Pulmonary artery endothelial cell (primary cell): ENCODE data around the gene PUM2. TPM values are rescaled to one million over a fixed set of nuclear protein-coding genes. Genes with fewer than 3 reads are reported as not detected.
"Not testable (repeated sequence)": the region's sequence is repeated elsewhere in the genome, so short reads cannot be mapped to it uniquely, and the experiment has no call there.

Source experiments
- DNase-seq: peaks from one replicate; pipeline ENCODE4 v3.0.0-alpha.2; 2011; ENCODE audit warnings: low read depth, low spot score
- total RNA-seq: library from RNA; depleted of rRNA; stranded (reverse); fragments of >200 nt; gene quantifications from 2 replicates; pipeline ENCODE4 v1.2.3, GENCODE V29; 2014

Gene PUM2
- total RNA-seq, 1 donor from 2014 or later = 47.5 TPM

DNA sequence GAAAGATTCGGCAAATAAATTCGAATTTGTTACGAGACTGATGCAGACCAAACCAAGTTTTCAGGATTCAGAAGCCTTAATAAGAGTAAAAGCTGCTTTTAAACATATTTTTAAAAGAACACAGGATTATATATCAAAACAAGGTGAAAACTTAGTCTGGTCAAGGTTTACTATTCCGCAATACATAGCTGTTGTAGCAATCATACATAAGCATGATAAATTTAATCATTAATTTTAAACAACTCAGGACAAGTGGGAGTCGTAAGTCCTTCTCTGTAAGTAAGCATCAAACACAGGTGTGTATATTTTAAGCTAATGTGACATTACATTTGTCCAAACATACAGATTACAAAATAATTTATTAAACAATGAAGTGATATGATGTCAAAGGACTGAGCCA lies 57.7 kb downstream of the PUM2 start:
- DNase-seq = no peak

DNA sequence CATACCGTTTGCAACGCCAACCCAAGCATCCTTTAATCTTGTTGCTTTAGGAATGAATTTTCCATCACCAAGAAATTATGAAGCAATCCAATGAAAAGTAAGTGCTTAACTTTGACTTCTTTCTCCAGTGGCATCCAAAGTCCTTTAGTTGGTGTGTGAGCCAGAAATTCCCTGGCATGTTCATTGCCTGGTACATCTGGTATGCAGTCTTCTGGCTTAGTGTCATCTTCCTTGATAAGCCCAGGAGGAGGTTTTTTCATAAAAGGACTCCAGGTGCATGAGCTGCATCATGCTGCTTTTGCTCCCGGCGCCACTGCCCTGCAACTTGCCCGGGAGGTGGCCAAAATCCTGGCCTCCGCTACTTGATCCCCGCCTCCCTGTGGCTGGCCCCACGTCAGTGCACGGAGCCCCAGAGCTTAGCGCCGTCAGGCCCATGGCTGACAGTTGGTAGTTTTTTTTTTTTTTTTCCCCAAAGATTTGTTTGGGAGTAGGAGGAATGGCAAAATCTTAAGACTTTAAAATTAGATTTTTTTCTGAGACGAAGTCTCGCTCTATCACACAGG lies 58.7 kb downstream of the PUM2 start:
- no peak for DNase-seq

DNA sequence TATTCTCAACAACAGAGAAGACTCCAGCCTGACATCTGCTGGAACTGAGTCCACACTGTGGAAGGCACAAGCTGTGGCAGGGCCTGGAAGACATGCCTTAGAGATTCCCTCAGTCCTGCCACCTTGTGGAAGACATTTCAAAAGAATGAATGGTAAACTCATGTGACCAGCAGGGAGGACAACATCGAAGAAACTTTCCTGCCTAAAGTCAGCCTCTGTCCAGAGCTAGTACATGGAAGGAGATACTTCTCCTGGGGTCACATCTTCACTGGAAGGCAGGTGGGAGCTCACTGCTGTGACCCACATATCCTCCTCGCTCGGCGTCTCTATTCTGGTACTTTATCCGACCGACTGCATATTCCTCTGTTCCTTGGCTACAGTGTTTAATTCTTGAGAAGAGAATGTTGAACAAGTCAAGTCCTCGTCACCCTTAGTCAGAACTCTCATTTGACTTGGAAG lies 59.5 kb downstream of the PUM2 start:
- peak; percentile 44 for DNase-seq

DNA sequence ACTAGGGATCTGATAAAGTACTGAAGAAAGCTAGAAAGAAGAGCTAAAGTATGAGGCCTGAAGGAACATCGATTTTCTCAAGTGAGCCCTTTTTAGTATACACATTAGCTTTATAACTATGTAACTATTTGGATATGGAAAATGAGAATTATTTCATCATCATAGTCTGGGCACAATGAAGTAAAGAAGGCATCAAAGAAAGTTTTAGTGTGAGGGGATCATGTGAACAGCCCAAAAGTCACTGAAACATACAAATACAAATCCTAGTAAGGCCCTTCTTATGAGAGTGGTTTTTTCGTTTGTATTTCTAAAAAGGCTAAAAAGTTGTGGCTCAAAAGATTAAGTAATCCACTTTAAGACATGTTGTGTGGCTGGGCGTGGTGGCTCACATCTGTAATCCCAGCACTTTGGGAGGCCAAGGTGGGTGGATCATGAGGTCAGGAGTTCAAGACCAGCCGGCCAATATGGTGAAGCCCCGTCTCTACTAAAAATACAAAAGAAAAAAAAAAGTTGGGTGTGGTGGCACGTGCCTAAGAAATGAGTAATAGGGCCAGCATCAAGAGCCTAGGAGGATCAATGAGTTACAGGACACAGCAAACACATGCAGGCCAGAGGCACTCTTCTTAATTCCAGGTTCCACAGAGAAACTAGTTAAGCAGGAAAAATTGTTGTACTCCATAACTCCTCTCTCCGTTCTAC lies 61.9 kb downstream of the PUM2 start:
- DNase-seq = no peak

DNA sequence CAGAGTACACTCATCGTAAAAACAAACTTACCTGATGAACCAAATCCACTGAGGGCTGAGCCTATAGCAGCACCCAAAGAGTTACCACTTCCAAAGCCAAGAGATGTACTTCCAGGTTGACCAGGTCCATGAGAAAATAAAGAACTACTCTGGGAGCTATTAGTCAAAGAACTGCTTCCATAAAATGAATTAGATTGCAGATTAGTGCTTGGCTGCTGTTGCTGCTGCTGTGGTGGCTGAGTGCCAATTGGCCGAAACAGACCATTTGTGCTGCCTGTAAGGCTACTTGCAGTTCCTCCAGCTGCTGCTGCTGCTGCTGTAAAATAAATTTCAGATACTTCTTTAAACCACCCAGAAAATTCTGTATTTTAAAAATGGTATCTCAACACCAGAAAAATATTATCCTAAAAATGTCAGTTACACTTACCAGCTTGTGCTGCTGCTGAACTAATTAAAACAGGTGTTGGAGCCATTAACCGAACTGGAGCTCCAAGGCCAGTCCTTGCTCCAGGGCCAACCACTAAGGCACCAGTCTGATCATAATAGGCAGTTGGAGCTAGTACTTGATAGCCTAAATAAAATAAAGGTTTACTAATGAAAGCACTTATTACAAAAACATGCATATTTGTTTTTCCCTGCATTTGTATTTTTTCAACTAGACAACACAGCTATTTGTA lies 67.6 kb downstream of the PUM2 start:
- no peak for DNase-seq

DNA sequence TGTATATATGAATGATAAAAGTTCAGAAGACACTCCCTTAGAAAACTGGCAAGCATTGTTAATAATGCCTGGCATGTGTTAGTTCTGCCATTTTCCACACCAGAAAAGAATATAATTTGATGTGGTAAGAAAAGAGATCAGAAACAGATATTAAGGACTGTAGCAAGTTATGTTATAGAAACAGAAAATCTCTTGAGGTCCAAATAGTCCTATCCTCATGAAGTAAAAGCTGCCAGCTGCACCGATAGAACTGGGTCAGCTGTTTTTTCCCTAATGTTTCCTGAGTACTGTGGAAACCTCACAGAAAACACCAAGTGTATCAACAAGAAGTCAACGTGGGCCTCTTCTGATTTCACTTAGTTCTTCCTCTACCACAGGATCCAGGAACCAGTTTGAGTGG lies 68.8 kb downstream of the PUM2 start:
- DNase-seq = no peak

DNA sequence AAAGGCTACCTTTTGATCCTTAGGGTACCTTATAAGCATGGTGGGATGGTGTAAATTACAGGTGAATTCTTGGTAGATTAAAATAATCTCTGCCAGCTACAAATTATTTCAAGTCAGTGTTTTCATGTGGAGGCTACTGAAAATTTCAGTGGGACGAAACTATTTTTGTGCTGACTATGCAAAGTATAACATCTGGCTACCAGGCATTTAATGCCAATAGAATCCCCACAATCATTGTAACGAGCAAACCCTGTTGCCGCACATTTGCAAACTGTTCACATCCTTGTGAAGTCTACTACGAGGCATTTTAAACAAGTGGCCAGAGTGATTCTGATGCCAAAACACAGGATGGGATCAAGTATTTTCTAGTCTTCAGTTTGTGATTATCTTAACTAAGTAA lies 77.6 kb downstream of the PUM2 start:
- no peak for DNase-seq

DNA sequence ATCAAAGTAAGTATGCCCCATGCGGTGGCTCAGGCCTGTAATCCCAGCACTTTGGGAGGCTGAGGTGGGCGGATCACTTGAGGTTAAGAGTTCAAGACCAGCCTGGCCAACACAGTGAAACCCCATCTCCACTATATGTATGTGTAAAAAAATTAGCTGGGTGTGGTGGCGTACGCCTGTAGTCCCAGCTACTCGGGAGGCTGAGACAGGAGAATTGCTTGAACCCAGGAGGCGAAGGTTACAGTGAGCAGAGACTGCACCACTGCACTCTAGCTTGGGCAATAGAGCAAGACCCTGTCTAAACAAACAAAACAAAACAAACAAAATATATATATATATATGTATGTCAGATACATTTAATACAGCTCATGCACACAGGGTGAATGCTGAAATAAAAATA lies 82.3 kb downstream of the PUM2 start:
- DNase-seq = not testable (repeated sequence)

DNA sequence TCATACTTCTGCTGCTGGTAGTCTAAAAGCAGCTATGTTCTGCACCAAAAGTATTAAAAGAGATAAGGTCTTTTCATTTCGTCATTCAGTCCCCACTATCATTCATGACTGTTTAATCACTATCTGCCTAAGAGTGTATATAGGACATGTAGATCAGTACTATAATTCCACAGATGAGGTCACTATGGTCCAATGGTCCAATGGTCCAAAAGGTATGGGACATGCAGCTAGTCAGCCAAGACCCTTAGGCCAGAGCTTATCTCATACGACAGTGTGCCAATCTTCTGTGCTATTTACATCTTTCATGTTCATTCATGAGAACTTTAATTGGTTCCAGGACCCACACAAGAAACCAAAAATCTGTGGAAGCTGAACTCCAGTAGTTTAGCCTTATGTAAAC lies 83.1 kb downstream of the PUM2 start:
- no peak for DNase-seq

DNA sequence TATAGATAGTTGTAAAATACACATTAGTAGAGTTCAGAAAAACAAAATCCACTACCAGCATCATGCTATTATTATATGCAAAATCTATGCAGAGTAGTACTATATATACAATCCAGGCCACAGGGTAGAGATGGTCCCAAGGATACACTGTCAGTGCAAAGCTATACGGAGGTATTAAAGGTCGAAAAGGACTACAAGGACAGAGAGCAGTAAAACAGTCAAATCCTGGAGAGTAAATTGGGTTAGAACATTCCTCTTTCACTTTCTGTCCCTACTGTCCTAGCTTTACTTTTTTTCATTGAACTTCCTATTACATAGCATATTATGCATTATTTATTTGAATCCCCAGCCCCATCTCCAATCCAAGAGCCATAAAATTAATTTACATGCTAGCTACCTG lies 86.0 kb downstream of the PUM2 start:
- DNase-seq = no peak

DNA sequence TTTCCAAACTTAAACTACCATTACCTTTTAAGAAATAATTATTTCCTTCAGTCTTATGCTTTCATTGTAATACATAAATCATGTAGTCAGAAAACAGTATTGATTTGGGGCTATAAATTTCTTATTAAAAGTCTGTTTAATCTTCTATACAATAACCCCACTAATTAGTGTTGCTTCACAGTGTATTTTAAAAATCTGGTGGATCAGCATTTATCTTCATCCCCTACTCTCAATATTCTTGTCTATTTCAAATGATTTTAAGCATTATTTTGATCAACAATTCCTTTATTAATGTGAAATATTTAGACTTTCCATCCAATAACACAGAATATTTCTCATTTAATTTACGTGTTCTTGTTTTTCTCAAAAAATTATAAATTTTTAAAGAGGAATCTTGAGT lies 93.2 kb downstream of the PUM2 start:
- DNase-seq = no peak

DNA sequence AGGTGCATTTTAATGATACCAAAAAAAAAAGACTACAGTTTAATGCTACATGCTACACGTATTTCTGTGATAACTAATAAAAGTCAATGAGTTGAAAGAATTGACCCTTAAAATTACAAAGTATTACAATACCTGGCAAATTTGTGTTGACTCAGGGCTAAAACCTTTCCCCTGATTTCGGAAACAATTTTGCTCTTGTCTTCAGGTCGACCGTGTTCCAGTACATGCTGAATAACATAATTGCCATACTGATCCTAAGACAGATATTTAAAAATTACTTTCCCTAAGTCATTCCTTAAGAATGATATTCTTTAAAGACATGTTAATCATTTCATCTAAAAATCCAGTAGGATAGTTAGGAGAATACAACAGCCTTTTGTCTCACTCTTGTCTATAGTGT lies 95.9 kb downstream of the PUM2 start:
- no peak for DNase-seq

DNA sequence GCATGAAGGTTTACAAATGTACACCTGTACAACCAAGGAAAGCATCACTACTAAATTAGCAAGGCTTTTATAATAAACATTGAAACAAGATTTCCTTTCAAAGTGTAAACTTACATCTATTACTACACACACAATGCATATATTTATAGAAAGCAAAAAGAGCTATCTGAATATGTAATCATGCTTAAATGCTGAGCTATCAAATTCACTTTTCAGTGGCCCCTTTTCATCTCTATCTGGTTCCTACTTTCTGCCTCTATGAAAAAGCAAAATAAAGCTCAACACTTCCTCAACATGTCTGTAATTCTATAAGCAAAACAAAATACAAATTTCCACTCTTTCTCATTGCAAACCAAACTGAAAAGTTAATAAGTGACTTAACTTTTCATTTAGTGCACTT lies 100.2 kb downstream of the PUM2 start:
- no peak for DNase-seq

DNA sequence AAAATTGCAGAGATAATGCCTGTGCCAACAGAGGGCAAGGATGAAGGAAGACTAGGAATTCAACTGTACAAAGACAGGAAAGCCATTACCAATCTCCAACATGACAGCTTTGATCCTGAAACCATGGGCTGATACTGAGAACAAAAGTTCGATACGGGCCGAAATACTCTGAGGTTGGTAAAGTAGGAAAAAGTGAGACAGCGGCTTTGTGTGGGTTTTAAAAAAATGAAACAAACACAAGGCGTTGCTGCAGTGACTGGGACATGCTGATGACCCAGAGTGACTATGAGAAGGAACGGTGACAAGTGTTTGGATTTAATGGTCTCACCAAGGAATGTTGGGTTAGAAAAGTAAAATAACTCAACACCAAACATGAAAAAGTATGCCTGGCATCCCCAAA lies 101.5 kb downstream of the PUM2 start:
- DNase-seq = no peak

DNA sequence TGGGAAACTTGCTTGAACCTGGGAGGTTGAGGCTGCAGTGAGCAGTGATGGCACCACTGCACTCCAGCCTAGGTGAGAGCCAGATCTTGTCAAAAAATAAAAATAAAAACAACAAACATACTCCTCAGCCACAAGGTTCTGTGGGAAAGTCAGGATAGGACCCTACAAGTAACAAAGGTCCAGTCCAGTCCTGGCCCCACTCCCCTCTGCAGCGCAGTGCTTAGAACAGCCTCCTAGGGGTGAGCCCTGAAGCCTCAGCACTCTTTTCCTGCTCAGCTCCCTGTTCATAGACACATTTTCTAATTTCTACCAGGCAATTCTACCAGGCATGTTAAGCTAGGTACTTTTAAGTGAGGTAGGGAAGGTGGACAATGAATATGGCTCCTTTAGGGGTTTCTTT lies 103.6 kb downstream of the PUM2 start:
- DNase-seq = no peak

DNA sequence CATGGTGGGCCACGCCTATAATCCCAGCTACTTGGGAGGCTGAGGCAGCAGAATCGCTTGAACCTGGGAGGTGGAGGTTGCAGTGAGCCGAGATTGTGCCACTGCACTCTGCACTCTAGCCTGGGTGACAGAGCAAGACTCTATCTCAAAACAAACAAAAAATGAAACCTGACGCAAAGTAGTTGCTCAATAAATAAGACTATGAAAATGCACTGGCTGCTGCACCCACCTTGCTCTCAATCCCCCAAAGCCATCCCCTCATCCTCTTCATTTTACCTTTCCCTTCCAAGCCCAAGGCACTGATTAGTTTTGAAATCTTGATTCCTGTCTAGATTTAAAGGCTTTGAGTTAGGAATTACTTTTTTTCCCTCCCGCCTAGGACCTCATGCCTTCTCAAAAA lies 107.0 kb downstream of the PUM2 start:
- not testable (repeated sequence) for DNase-seq

DNA sequence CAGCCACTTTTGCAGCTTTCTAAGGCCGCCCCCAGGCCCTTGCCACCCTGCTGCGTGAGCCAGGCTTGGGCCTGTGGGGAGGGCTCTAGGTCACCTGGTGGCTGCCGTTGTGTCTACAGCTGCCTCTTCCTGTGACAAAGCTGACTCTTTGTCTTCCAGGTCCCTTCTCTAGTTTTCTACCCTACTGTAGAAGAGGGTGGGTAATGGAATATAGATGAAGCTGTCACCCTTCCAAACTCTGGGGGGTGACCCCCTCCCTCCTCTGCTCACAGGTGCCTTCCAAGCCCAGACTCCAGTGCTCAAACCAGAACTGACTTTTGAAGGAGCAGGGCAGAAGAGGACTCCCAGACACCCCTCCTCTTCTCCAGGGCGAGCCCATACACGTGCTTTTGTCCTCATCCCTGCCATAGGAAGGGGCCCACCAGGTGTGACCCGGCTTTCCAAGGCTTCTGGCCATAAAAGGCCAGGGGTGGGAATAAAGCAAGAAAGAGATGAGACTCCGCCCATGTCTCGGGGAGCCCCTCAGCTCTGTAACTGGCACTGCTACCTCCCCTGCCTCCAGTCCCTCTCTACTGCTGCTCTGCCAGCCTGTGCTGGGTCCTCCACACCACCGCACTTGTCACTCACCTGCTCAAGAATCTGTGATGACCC lies 107.8 kb downstream of the PUM2 start:
- DNase-seq = no peak

DNA sequence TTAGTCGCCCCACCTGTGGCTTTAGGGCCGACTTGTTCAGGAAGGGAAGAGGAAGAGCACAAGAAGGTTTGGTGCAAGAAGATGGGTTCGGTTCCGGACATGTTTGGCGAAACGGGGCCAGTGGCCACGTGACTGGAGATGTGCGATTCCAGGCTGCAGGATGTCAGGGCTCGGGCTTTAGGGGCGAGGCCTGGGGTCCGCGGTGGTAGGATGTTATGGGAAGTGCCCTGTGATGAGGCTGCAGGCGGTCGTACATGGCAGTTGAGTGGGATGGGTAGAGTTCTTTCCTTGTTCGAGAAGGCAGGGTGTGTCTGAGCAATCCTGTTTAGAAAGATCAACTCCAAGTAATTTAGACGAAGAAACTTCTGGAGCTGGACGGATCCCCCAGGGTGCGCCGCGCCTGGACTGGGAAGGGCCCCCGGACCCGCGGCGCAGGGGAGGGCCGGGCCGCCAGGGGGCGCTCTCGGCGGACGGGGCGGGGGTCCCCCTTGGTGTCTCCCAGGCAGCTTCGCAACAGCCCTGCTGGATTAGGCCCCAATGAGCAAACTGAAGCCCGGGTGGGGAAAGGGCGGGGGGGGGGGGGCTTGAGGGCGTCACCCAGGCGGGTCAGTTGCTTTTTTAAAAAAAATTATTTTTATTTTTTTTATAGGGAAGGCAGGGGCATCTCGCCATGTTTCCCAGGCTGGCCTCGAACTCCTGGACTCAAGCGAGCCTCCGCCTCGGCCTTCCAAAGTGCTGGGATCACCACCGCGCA lies 108.5 kb downstream of the PUM2 start:
- no peak for DNase-seq

DNA sequence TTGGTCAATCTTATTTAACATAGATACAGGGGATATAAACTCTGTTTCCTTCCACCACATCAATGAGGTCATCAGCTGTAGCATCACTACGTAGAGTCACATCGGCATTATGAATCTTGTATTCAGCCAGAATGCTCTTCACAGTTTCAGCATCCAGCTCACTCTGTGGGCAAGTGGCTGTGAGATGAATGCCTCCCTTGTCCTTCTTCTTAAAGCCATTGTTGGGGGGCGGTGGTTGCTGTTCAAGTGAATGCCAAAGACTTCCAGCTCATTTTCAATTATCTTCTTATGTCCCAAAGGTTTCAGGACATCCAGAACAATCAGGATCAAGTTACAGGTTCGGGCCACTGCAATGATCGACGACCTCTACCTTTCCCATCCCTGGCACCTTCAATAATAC lies 110.4 kb downstream of the PUM2 start:
- not testable (repeated sequence) for DNase-seq

DNA sequence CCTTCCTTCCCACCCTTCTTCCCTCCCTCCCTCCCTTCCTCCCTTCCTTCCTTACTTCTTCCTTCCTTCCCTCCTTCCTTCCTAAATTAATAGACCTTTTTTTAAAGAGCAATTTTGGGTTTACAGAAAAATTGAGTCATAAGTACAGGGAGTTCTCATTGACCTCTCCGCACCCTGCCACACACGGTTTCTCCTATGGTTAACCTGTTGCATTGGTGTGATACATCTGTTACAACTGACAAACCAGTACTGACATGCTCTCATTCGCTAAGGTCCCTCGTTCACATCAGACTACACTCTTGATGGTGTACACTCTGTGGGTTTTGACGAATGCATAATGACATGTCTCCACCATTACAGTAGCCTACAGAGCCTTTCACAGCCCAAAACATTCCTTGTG lies 114.1 kb downstream of the PUM2 start:
- DNase-seq = no peak

DNA sequence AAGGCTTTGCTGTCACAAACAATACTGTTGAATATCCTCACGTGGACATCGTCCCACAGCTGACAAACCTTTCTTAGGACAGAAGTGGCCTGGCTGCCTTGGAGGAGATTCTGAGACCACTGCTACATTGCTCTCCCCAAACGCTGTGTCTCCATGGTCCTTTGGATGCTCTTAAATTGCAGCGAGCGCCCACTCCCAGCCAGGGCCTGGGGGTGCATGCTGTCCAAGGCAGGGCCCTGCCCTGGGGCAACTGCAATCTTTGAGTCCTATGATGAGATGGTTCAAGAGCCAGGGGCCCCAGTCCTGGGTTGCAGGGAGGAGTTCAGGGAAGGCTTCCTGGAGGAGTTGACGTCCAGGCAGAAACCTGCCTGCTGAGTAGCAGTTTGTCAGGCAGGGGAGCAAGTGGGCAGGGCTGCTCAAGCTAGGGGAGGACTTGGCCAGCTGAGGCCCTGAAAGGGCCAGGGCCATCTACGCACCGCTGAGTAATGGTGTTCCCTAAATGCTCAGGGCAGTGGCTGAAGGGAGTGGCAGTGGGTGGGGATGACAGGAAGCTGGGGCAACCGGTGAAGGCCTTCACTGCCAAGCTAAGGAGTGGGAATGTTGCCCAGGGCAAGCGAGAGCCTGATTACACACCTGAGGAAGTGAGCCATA lies 114.9 kb downstream of the PUM2 start:
- DNase-seq = no peak
